ENCODE data around the gene CYYR1.

- TF ChIP-seq CTCF (optimal IDR thresholded peaks at IDR 0.05 in 1 of 3, IDR thresholded peaks at IDR 0.05 in 1 of 3, conservative IDR thresholded peaks at IDR 0.05 in 1 of 3; ENCODE audit: extremely low read depth in 1 of 3, insufficient read depth in 2 of 3, low read length in 3 of 3): no peak
- TF ChIP-seq EZH2 (IDR thresholded peaks at IDR 0.05; ENCODE audit: low read length): no peak
These were observed 71.5 kb downstream of the CYYR1 start for GRCh38 chr21:26501495-26502021.

Measured in keratinocyte (primary cell).